Measurements from ENCODE around the gene AMZ2.

DNA sequence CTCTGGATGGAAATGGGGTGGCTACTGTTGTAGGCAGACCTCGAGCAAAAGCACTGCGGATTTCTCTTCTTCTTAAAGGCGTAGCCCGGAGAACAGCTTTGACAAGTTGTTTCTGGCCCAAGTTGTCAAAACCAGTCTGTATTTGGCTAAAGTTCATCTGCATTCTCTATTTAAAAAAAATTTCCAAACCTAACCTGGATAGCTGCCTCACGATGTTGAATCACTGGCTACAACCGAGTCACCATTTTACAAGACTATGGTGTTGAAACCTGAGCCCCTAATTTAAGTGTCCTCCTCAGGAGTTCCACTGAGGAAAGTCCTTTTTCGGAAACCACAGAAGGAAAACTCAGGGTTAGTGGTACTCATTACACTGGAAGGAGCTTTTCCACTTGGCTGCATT, 41.6 kb downstream of the AMZ2 start:
- TF ChIP-seq, protein P1, sequence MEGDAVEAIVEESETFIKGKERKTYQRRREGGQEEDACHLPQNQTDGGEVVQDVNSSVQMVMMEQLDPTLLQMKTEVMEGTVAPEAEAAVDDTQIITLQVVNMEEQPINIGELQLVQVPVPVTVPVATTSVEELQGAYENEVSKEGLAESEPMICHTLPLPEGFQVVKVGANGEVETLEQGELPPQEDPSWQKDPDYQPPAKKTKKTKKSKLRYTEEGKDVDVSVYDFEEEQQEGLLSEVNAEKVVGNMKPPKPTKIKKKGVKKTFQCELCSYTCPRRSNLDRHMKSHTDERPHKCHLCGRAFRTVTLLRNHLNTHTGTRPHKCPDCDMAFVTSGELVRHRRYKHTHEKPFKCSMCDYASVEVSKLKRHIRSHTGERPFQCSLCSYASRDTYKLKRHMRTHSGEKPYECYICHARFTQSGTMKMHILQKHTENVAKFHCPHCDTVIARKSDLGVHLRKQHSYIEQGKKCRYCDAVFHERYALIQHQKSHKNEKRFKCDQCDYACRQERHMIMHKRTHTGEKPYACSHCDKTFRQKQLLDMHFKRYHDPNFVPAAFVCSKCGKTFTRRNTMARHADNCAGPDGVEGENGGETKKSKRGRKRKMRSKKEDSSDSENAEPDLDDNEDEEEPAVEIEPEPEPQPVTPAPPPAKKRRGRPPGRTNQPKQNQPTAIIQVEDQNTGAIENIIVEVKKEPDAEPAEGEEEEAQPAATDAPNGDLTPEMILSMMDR (IDR thresholded peaks at IDR 0.05), result no peak
- TF ChIP-seq POLR2A (IDR thresholded peaks at IDR 0.05; ENCODE audit: low read depth), result no peak
- TF ChIP-seq EP300 (IDR thresholded peaks at IDR 0.05), result no peak
- TF ChIP-seq POLR2AphosphoS5 (IDR thresholded peaks at IDR 0.05), result no peak
